HEK293 (cell line): Measurements from ENCODE around the gene KIF5B.

Experiments
- FEZF1 ChIP-seq: fragments of 450-650 bp; formaldehyde crosslinking; IDR thresholded peaks from 2 replicates; pipeline ENCODE4 v1.5.1; 2016; ENCODE audit warnings: missing biosample characterization, missing genetic modification characterization
- GFI1B ChIP-seq: fragments of 450-650 bp; formaldehyde crosslinking; IDR thresholded peaks from 2 replicates; pipeline ENCODE4 v1.5.1; 2016; ENCODE audit warnings: missing biosample characterization, missing genetic modification characterization
- PATZ1 ChIP-seq: fragments of 450-650 bp; formaldehyde crosslinking; IDR thresholded peaks from 2 replicates; pipeline ENCODE4 v1.5.1; 2016; ENCODE audit warnings: missing biosample characterization, missing genetic modification characterization
- REST ChIP-seq: fragments of 450-650 bp; formaldehyde crosslinking; IDR thresholded peaks from 2 replicates; pipeline ENCODE4 v1.5.1; 2016; ENCODE audit warnings: missing biosample characterization, missing genetic modification characterization
- SP2 ChIP-seq: fragments of 450-650 bp; formaldehyde crosslinking; IDR thresholded peaks from 2 replicates; pipeline ENCODE4 v1.5.1; 2016; ENCODE audit warnings: missing biosample characterization, missing genetic modification characterization
- ZNF112 ChIP-seq: fragments of 450-650 bp; formaldehyde crosslinking; IDR thresholded peaks from 2 replicates; pipeline ENCODE4 v1.5.0; 2017; ENCODE audit warnings: missing biosample characterization, missing genetic modification characterization
- ZNF114 ChIP-seq: fragments of 450-650 bp; formaldehyde crosslinking; IDR thresholded peaks from 2 replicates; pipeline ENCODE4 v1.5.0; 2017; ENCODE audit warnings: missing biosample characterization, missing genetic modification characterization
- ZNF140 ChIP-seq: fragments of 450-650 bp; formaldehyde crosslinking; IDR thresholded peaks from 2 replicates; pipeline ENCODE4 v1.5.1; 2016; ENCODE audit warnings: missing biosample characterization, missing genetic modification characterization
- ZNF2 ChIP-seq: fragments of 450-650 bp; formaldehyde crosslinking; IDR thresholded peaks from 2 replicates; pipeline ENCODE4 v1.5.1; 2016; ENCODE audit warnings: missing biosample characterization, missing genetic modification characterization
- ZNF223 ChIP-seq: fragments of 450-650 bp; formaldehyde crosslinking; IDR thresholded peaks from 2 replicates; pipeline ENCODE4 v1.5.1; 2016; ENCODE audit warnings: missing biosample characterization, missing genetic modification characterization
- ZNF23 ChIP-seq: fragments of 450-650 bp; formaldehyde crosslinking; IDR thresholded peaks from 2 replicates; pipeline ENCODE4 v1.5.1; 2016; ENCODE audit warnings: missing biosample characterization, missing genetic modification characterization, borderline replicate concordance
- ZNF292 ChIP-seq: fragments of 450-650 bp; formaldehyde crosslinking; IDR thresholded peaks from 2 replicates; pipeline ENCODE4 v1.5.1; 2016; ENCODE audit warnings: low read depth, missing biosample characterization, missing genetic modification characterization, borderline replicate concordance
- ZNF354C ChIP-seq: fragments of 450-650 bp; formaldehyde crosslinking; IDR thresholded peaks from 2 replicates; pipeline ENCODE4 v1.5.1; 2016; ENCODE audit warnings: missing biosample characterization, missing genetic modification characterization, low read depth, borderline replicate concordance
- ZNF416 ChIP-seq: fragments of 450-650 bp; formaldehyde crosslinking; IDR thresholded peaks from 2 replicates; pipeline ENCODE4 v1.5.1; 2016; ENCODE audit warnings: missing biosample characterization, missing genetic modification characterization
- ZNF510 ChIP-seq: fragments of 450-650 bp; formaldehyde crosslinking; IDR thresholded peaks from 2 replicates; pipeline ENCODE4 v1.5.1; 2018; ENCODE audit warnings: mild to moderate bottlenecking, missing genetic modification characterization, missing biosample characterization; ENCODE audit not compliant: insufficient replicate concordance
- ZNF629 ChIP-seq: fragments of 450-650 bp; formaldehyde crosslinking; IDR thresholded peaks from 2 replicates; pipeline ENCODE4 v1.5.1; 2017; ENCODE audit warnings: missing biosample characterization, missing genetic modification characterization
- ZNF639 ChIP-seq: fragments of 450-650 bp; formaldehyde crosslinking; IDR thresholded peaks from 2 replicates; pipeline ENCODE4 v1.5.1; 2016; ENCODE audit warnings: missing biosample characterization, missing genetic modification characterization
- ZNF664 ChIP-seq: fragments of 450-650 bp; formaldehyde crosslinking; IDR thresholded peaks from 2 replicates; pipeline ENCODE4 v1.5.1; 2016; ENCODE audit warnings: missing biosample characterization, missing genetic modification characterization
- ZNF837 ChIP-seq: fragments of 450-650 bp; formaldehyde crosslinking; IDR thresholded peaks from 2 replicates; pipeline ENCODE4 v1.5.1; 2016; ENCODE audit warnings: missing biosample characterization, missing genetic modification characterization
- ZSCAN16 ChIP-seq: fragments of 450-650 bp; formaldehyde crosslinking; IDR thresholded peaks from 2 replicates; pipeline ENCODE4 v1.5.1; 2016; ENCODE audit warnings: missing biosample characterization, missing genetic modification characterization
- TF ChIP-seq, protein P1 (sequence below): fragments of 450-650 bp; formaldehyde crosslinking; IDR thresholded peaks from 2 replicates; pipeline ENCODE4 v1.5.1; 2016; ENCODE audit warnings: missing biosample characterization, missing genetic modification characterization
- TF ChIP-seq, protein P2 (sequence below): fragments of 450-650 bp; IDR thresholded peaks from 2 replicates; pipeline ENCODE4 v1.5.1; 2018; ENCODE audit warnings: missing biosample characterization, missing genetic modification characterization
- TF ChIP-seq, protein P3 (sequence below): fragments of 450-650 bp; formaldehyde crosslinking; IDR thresholded peaks from 2 replicates; pipeline ENCODE4 v1.5.1; 2016; ENCODE audit warnings: missing biosample characterization, missing genetic modification characterization, borderline replicate concordance

KIF5B gene

DNA sequence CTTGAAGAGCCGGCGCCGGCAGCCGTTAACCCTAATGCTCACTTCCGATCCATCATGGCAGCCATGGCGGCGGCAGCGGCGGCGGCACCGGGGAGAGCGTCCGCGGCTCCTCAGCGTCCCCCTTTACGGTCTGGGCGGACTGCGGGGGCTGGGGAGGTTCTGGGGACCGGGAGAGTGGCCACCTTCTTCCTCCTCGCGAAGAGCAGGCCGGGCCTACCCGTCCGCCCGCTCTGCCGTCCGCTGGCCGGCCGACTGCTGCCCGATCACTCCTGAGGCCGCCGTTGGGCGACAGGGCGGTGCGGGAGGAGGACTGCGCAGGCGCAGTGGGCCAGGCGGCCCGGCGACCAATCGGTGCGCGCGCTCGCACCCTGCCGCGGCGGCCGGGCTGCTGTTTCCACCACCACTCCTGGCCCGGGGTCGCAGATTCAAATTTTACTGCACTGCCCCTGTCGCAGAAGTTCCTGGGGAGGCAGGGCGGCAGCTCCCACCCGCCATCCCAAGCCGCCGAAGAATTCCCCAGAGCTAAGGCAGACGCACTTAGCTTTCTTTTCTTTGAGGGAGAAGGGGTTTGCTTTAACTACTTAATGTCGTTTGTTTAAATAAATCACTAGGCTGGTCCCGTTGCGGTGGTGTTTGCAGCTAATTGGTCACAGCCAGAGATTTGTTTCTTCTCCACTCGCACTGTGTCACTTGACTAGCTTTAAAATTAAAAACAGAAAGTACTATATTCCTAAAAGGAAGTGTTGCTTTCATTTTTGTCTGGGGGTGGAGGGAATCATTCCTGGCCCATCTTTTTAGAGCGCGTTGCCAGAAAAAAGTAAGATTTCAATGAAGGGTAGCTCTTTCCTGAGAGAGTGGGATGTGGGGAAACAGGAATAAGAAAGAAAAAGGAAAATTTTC, at the start of gene KIF5B (continued):
- no peak for TF ChIP-seq ZNF114 (tag by site-specific recombination)
- 0 out of 2 replicates have a peak, but pooled peaks have one; percentile 9 for TF ChIP-seq FEZF1 (tag by site-specific recombination)
- no peak for TF ChIP-seq ZNF639 (tag by site-specific recombination)
- 0 out of 2 replicates have a peak, but pooled peaks have one; percentile 42 for TF ChIP-seq REST (tag by site-specific recombination)
- TF ChIP-seq ZNF140 (tag by site-specific recombination): no peak
- TF ChIP-seq ZNF292: no peak
- TF ChIP-seq, protein P1, sequence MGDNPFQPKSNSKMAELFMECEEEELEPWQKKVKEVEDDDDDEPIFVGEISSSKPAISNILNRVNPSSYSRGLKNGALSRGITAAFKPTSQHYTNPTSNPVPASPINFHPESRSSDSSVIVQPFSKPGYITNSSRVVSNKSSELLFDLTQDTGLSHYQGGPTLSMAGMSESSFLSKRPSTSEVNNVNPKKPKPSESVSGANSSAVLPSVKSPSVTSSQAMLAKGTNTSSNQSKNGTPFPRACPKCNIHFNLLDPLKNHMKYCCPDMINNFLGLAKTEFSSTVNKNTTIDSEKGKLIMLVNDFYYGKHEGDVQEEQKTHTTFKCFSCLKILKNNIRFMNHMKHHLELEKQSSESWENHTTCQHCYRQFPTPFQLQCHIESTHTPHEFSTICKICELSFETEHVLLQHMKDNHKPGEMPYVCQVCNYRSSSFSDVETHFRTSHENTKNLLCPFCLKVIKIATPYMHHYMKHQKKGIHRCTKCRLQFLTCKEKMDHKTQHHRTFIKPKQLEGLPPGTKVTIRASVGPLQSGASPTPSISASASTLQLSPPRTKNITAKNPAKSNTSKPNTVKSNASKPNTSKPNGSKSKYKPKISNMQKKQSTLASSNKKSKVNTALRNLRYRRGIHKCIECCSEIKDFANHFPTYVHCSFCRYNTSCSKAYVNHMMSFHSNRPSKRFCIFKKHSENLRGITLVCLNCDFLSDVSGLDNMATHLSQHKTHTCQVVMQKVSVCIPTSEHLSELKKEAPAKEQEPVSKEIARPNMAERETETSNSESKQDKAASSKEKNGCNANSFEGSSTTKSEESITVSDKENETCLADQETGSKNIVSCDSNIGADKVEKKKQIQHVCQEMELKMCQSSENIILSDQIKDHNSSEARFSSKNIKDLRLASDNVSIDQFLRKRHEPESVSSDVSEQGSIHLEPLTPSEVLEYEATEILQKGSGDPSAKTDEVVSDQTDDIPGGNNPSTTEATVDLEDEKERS (tag by site-specific recombination): peak; percentile 34; the same call in 1 of the 2 replicates
- TF ChIP-seq ZNF354C (tag by site-specific recombination): no peak
- TF ChIP-seq ZNF223 (tag by site-specific recombination): 0 out of 2 replicates have a peak, but pooled peaks have one; percentile 18
- no peak for TF ChIP-seq ZNF416 (tag by site-specific recombination)
- TF ChIP-seq SP2 (tag by site-specific recombination): peak; percentile 50
- TF ChIP-seq PATZ1 (tag by site-specific recombination): peak; percentile 57; the same call in 1 of the 2 replicates
- TF ChIP-seq, protein P2, sequence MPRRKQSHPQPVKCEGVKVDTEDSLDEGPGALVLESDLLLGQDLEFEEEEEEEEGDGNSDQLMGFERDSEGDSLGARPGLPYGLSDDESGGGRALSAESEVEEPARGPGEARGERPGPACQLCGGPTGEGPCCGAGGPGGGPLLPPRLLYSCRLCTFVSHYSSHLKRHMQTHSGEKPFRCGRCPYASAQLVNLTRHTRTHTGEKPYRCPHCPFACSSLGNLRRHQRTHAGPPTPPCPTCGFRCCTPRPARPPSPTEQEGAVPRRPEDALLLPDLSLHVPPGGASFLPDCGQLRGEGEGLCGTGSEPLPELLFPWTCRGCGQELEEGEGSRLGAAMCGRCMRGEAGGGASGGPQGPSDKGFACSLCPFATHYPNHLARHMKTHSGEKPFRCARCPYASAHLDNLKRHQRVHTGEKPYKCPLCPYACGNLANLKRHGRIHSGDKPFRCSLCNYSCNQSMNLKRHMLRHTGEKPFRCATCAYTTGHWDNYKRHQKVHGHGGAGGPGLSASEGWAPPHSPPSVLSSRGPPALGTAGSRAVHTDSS (tag by site-specific recombination): no peak; the same call in 1 of the 2 replicates
- TF ChIP-seq ZNF629 (tag by site-specific recombination): no peak
- TF ChIP-seq, protein P3, sequence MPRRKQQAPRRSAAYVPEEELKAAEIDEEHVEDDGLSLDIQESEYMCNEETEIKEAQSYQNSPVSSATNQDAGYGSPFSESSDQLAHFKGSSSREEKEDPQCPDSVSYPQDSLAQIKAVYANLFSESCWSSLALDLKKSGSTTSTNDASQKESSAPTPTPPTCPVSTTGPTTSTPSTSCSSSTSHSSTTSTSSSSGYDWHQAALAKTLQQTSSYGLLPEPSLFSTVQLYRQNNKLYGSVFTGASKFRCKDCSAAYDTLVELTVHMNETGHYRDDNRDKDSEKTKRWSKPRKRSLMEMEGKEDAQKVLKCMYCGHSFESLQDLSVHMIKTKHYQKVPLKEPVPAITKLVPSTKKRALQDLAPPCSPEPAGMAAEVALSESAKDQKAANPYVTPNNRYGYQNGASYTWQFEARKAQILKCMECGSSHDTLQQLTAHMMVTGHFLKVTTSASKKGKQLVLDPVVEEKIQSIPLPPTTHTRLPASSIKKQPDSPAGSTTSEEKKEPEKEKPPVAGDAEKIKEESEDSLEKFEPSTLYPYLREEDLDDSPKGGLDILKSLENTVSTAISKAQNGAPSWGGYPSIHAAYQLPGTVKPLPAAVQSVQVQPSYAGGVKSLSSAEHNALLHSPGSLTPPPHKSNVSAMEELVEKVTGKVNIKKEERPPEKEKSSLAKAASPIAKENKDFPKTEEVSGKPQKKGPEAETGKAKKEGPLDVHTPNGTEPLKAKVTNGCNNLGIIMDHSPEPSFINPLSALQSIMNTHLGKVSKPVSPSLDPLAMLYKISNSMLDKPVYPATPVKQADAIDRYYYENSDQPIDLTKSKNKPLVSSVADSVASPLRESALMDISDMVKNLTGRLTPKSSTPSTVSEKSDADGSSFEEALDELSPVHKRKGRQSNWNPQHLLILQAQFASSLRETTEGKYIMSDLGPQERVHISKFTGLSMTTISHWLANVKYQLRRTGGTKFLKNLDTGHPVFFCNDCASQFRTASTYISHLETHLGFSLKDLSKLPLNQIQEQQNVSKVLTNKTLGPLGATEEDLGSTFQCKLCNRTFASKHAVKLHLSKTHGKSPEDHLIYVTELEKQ: no peak
- no peak for TF ChIP-seq GFI1B (tag by site-specific recombination)
- TF ChIP-seq ZNF2 (tag by site-specific recombination): no peak; the same call in 1 of the 2 replicates
- 0 out of 2 replicates have a peak, but pooled peaks have one; percentile 41 for TF ChIP-seq ZNF664 (tag by site-specific recombination)
- no peak for TF ChIP-seq ZSCAN16 (tag by site-specific recombination)
- TF ChIP-seq ZNF837 (tag by site-specific recombination): no peak
- no peak for TF ChIP-seq ZNF510 (tag by site-specific recombination)
- no peak for TF ChIP-seq ZNF112 (tag by site-specific recombination)
- TF ChIP-seq ZNF23 (tag by site-specific recombination): no peak
